ELF-1 (cell line): ENCODE data around the gene SLC37A1.
A peak's percentile ranks its signal among the peaks of the same experiment; 100 is the strongest.
"Not testable (repeated sequence)": the region's sequence is repeated elsewhere in the genome, so short reads cannot be mapped to it uniquely, and the experiment has no call there.

ENCODE experiments used
- DNase-seq: peaks from one replicate; pipeline ENCODE4 v3.0.0-alpha.2; 2016; ENCODE audit warnings: low read depth, low spot score

Gene SLC37A1

DNA sequence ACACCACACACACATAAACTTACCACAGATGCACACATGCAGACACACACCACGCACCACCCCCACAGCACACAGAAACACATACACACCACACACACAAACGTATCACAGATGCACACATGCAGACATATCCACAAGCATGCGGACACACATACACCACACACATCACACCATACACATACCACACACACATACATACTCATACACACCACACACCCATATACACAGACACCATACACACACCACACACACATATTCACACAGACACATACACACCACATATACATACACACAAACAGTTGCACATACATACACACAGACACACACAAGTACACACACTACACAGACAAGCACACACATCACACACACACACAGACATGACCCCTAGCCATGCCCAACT, 102.3 kb downstream of the SLC37A1 start:
- no peak for DNase-seq

DNA sequence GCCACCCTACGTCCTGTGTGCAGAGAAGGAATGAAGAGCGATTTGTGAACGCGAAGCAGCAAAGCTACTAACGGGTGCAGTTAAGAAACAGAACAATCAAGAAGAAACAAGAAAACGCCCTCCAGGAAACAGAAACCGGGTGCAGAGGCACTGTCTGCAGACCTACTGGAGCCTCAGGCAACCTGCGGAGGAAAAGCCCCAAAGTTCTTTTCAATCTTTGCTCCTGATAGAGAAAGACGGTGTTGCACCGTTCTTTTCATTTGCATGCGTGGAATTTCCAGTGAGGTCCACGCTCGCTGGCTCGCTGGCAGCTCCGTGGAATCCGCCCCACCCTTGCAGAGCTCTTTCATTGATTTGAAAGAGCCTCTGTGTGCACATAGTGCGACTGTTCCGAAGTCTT, 102.8 kb downstream of the SLC37A1 start:
- no peak for DNase-seq

DNA sequence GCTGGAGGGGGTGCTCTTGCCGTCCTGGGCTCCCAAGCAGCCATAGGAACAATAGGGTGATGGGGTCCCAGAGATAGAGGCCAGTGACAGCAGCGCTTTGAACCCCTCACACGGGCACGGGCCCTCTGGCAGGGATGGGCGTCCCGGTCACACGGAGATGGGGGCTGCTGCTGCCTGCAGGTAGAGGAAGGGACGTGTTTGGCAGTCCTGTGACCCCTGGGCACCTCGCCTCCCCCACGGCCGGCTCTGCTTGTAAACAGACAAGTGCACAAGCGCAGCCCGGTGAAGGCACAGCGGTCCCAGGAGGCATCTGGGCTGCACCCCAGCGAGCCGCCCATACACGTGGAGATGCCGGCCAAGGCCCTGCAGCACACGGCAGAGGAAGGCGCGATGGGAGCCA, 103.3 kb downstream of the SLC37A1 start:
- DNase-seq = no peak

DNA sequence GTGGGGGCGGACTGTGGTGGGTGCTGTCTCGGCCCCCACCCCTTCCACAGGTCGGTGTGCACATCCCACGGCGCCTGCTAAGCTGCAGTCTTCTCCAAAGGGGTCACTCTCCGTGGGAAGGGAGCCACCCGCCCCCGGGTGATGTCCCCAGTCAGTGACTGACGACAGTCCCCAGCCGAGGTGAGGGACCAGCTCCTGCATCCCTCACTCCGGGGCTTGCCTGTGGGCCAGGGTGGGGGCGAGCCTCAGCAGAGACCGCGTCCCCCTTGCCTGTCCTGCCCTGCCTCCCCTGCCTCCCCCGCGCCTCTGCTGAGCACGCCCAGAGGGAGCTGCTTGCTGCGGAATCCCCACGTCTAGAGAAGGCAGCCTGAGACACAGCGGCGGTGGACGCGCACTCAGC, 103.8 kb downstream of the SLC37A1 start:
- no peak for DNase-seq

DNA sequence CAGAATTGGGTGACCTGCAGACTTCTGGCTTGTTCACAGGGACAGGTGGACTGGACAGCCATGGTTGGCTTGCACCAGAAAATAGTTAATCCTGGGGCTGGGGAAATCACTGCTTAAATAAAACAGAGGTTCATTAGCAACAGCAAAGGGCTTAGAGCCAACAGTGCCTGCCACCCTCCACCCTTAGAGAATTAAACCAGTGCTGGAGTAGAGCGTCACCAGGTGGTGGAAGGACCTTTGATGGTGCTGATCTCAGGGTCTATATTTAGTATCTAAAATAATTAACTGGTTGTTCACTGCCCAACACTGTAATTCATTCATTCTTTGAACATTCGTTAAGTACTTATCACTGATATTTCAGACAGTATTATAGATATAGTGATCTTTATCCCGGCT, 105.1 kb downstream of the SLC37A1 start:
- DNase-seq = no peak

DNA sequence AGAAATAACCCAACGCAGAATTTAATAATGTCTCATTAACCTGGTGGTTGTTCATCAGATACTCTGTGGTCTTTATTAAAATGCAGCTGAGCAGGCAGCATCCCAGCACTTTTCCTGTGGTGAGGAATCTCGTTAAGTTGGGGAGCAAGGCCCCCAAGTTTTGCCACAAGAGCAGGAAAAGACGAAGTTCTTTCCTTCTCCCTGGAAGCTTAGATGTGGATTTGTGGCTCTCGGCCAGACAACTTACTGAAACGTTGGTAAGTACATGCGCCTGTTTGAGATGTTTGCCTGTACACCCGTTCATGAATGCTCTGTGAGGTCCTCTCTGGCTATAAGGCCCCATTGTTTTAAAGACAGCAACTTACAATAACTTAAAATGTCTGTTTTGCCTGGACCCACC, 105.5 kb downstream of the SLC37A1 start:
- DNase-seq = no peak

DNA sequence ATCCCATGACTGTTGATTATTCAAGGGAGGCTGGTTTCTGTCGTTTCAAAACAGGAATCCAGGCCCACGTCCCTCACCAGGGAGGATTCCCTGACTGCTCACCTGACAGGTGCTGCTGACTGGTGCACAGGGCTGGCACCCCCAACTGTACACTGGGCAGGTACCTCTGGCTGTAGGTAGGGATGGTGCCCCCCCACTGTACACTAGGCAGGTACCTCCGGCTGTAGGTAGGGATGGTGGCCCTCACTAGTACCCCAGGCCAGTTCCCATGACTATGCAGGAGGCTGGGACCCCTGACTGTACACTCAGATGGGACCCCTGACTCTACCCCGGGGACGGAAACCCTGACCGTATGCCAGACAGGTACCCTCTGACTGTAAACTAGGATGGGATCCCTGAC, 106.2 kb downstream of the SLC37A1 start:
- no peak for DNase-seq

DNA sequence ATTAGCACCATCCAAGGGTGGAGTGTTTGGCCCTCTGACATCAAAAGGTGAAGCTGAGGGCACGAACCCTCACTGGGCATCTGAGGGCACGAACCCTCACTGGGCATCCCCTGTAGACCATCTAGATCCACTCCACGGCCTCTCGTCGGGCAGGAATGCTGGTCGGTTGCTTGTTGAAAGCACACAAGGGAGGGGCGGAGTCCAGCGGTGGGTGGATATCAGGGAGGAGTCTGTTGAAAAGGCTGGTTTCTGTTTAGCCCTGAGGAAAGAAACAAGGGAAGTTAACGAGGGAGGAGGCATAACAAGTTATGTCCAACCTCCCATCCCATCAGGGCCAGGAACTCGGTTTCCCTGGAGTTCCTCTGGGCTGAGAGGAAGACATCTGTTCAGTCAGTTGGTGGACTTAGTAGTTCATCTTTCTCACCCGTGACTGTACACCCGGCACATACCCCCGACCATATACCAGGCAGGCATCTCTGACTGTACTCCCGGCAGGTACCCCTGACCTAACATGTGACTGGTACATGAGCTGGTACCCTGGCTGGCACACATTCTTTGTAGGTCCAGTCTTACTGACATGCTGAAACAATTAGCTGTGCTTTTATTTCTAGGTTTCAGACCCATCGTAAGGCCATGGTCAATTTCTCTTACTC, 107.6 kb downstream of the SLC37A1 start:
- peak; percentile 47 for DNase-seq

DNA sequence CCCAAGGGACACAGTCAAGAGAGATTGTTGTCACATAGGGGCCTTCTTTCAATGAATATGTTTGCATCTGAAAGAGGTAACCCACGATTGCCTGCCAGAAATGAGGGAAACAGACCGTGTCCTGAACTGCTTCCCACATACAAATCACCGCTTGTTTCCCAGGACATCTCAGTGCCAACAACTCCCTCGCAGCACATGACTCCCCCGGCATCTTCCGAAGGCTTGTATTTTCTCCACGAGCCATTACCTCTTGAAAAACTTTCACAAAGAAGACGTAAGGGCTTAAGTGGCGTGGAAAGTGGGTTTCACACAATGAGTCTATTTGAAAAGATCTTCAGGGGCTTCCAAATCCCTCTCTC, 108.1 kb downstream of the SLC37A1 start:
- DNase-seq = no peak

DNA sequence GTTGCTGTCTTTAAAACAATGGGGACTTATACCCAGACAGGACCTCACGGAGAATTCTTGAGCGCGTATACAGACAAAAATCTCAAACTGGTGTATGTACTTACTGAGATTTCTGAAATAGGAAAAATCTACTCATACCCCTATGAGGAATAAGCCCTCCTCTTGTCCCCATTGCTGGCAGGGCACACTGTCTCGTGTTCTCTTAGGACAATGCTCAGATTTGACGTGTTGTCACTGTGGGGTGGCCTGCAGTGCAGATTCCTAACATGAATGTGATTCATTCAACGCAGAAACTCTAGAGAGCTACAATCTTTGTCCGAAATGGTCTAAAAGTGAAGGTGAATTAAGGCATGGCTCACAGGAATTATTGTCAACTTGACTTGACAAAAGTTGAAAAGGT, 108.6 kb downstream of the SLC37A1 start:
- no peak for DNase-seq

DNA sequence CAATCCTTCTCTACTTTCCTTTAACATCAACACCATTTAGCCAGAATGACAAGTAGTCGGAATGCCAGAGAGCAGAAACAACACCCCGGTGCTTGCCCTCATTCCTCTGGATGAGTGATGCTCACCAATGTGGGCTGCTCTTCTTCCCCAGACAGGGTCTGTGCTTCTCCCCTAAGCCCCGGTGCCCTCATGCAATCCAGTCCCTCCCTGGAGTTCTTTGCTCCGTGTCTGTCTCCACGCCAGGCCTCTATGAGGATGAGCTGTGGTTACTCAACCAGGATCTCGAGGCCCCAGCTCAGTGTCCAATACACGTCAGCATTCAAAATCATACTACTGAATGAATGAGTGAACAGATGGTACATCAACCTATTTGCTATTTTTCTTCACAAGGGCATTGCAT, 110.0 kb downstream of the SLC37A1 start:
- DNase-seq = no peak

DNA sequence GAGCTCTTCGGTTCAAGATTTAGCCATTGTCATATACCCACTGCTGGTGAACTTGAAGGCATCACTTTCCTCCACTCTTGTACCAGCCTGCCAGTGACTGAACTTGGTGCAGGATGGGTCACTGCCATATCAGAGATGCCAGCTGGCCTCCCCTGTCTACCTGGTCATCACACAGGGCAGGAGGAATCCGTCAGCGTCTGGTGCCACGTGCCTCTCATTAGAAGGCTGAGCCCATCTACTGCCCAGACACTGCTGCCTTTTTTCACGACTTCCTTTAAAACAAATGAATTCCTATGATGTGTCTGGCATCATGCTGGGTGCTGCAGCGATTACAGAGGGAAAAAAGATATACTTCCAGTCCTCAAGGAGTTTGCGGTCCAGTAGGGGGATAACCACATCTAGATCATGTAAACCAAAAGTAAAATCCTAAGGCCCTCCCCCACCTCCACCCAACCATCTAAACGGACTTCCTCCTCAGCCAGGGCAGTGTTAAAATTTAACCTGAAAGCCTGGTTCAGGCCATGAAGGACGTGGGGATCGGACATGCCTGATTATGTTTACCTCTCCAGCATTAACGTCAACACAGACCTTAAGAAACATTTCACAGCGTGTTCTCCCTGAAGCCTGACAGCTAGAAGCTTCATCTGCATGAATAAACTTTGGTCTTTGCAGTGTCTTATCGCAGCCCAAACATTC, 110.6 kb downstream of the SLC37A1 start:
- no peak for DNase-seq

DNA sequence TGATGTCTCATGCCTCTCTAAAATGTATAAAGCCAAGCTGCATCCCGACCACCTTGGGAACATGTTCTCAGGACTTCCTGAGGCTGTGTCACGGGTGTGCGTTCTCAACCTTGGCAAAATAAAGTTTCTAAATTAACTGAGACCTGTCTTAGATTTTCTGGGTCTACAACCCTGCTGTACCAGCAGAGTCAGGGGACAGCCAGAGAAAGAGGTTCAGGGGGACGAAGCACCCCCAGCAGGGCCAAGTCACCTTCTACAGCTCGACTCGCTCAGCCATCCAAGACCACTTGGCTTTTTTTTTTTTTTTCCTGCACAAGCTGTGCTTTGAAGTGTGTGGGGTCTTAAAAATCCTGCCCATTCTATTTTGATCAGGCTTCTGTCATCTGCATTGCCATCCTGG, 111.3 kb downstream of the SLC37A1 start:
- no peak for DNase-seq

DNA sequence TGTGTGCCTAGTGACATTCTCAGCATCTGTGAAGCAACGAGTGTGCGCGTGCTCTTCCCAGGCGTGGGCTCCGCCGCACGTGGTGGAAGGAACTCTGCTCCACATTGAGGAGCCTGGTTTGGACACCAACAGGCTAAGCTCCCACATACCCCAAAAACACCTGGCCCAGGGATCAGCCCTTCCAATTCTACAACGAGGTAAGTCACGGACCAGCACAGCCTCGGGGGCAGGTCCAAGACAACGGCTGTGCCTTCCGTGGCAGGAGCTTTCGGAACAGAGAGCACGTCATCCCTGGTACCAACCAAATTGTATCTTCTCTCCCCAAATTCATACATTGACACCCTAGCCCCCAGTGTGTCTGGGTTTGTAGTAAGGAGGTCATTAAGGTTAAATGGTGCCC, 112.5 kb downstream of the SLC37A1 start:
- DNase-seq = no peak

DNA sequence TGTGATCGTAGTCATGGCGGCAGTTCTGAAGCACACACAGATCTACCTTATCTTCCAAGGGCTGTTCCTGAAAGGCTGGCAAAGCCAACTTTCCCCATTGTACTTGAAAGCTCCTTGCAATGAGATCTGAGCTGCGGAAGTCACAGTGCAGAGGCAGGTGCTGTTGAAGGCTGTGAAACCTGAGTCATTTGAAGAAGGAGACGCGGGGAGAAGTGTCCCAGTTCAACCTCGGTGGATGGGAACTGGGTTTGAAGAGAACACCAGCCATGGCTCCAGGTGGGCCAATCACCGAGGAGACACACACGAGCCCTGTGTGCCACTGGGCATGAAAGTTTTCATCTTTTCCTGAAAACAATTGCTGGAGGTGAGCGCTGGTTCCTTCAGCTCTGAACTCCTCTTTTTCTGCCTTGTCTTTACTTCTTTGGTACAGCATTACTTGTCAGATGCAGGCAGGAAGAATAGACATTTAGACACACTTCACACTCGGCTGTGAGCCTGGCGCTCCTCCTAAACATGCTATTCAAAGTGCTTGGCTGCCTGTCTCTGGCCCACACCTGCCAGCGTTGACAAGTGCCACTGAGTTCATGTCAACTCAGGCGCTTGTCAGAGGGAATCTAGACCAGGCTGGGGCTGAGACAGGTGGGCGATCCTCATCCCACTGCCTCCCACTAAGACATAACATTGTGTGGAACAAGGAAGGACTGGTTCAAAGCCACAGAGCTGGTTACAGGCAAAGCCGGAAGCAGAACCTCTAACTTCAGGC, 114.1 kb downstream of the SLC37A1 start:
- no peak for DNase-seq

DNA sequence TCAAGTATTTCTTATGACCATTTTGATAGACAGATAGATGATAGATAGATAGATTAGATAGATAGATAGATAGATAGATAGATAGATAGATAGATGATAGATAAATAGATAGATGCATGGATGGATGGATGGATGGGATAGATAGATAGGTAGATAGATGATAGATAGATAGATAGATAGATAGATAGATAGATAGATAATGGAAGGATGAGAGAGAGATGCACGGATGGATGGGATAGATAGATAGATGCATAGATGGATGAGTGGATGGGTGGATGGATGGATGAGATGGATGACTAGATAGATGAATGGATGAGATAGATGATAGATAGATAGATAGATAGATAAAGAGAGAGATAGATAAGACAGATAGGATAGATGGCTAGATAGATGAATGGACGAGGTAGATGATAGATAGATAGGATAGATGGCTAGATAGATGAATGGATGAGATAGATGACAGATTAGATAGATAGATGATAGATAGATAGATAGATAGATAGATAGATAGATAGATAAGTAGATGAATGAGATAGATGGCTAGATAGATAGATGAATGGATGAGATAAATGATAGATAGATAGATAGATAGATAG, 114.9 kb downstream of the SLC37A1 start:
- not testable (repeated sequence) for DNase-seq

DNA sequence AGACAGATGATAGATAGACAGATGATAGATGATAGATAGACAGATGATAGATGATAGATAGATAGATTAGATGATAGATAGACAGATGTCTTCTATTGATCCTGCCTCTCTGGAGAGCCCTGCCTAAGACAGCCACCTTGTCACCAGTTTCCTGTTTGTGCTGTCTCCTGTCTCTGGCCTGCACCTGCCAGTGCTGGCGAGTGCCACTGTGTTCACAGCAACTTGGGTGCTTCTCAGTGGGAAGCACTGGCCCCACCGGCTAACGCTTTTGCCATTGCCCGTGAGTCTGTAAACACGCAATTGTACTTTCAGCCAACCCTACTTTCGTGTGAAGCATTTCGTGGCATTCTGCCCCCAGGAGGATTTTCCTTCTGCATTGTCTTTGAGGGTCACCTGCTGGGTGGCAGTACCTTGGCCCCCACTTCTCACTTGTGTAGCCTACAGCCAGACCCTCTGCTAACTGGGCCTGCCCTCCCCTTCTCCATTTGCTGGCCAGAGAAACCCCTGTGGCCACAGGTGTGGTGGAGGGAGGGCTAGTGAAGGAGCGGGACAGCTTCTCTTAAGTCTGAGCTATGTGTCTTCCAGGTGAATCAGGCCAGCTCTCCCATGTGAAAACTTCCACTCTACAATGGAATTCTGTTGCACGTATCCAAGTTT, 116.4 kb downstream of the SLC37A1 start:
- DNase-seq = no peak

DNA sequence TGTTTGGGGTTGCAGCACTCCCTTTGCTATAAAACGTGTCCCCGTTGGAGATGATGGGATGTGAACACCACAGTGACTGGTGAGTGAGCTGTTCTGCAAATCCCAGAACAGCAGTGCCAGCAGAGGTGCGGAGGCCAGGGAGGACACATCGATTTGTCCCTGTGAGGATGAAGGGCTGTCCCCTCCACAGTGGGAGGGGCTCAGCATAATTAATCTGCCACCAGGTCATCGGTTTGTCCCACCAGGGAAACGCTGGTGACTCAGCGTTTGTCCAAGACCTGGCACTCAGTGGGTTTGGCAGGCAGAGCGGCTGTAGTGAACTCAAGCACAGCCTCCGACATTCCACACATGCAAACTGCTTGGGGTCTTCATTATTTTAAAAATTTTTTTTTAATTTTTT, 117.0 kb downstream of the SLC37A1 start:
- DNase-seq = no peak
